Activated CD4-positive, alpha-beta memory T cell treated with anti-CD3 and anti-CD28 coated beads, Interleukin-2, amount 10 ng/mL, durations not matched to agents 7 days and 5 days (primary cell): ENCODE data around the gene PEX3. TPM values are rescaled to one million over a fixed set of nuclear protein-coding genes. Genes with fewer than 3 reads are reported as not detected.

Experiments used
- CTCF ChIA-PET: fragments of 350-600 bp; sonication (Branson Sonifier 250); formaldehyde crosslinking; loops from one replicate; lab custom pipeline; 2021; ENCODE audit warnings: antibody characterized with exemption, inconsistent platforms; lab: Charles Lee
- POLR2A ChIA-PET: fragments of 350-600 bp; sonication (Branson Sonifier 250); formaldehyde crosslinking; loops from one replicate; lab custom pipeline; 2021; ENCODE audit warnings: antibody characterized with exemption; lab: Charles Lee
- DNase-seq: peaks from one replicate; pipeline ENCODE4 v3.0.0-alpha.2; 2020
- H3K27ac Mint-ChIP-seq: one replicate; pipeline ENCODE4 v1.8.0; 2021; ENCODE audit warnings: mild to moderate bottlenecking, mixed read lengths
- H3K27me3 Mint-ChIP-seq: one replicate; pipeline ENCODE4 v1.8.0; 2021; ENCODE audit warnings: mixed read lengths
- H3K36me3 Mint-ChIP-seq: one replicate; pipeline ENCODE4 v1.8.0; 2021; ENCODE audit warnings: low read depth, mixed read lengths
- H3K4me1 Mint-ChIP-seq: one replicate; pipeline ENCODE4 v1.8.0; 2021; ENCODE audit warnings: mixed read lengths
- H3K4me3 Mint-ChIP-seq: one replicate; pipeline ENCODE4 v1.8.0; 2021; ENCODE audit warnings: mild to moderate bottlenecking, mixed read lengths
- H3K9me3 Mint-ChIP-seq: one replicate; pipeline ENCODE4 v1.8.0; 2021; ENCODE audit warnings: mixed read lengths
- total RNA-seq, 2 experiments: library from RNA; stranded (reverse); gene quantifications; one replicate each; pipeline ENCODE4 v1.2.3, GENCODE V29; 2021

Gene PEX3
- total RNA-seq, 2 experiments from 2014 or later = 14.1 to 15.9 TPM

DNA sequence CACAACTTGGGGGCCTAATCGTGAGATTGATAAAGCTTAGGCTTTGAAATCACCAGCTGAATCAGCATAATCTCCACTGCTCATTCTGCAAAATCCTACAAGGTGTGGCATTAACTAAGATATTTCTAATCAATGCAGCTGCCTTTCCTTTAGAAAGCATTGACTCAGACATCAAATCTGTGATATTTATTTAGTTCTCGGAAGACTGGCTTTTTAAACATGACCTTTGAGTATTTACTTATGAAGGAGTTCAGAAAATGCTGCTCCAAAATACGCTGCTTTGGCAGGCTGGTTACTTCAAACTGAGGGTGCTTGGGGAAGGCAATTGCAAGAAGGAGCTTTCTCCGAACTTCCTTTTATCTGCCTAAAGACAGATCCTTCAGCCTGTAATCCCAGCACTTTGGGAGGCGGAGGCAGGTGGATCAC lies 84.6 kb downstream of the PEX3 start:
- no peak overlapping the region for H3K27ac Mint-ChIP-seq
- POLR2A ChIA-PET = interaction anchor here (0.8 to 5.4 kb wide), 5 partner anchors 12 to 530 kb away, joined by 3 to 68 read pairs (median 4); partner anchors contain the start of genes ADAT2, FUCA2 and PEX3

DNA sequence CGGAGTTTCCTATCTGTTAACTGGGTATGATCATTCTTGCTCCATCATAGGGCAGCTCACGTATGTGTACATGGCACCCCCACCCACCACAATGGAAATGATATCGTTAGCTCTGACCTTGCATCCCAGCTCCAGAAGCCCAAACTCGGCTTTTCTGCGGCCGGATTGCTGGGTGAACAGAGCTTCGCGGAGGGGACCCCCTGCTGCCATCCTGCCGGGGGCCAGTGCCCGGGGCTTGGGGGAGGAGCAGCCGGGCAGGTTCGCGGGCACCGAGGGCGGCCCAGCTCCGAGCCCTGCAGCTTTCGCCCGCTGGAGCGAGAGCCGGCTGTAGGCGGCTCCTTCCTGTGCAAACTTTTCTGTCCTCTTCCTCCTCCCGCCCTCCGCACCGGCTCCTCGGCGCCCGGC lies 85.9 kb downstream of the PEX3 start:
- no peaks in the 10 kb centered on the region for H3K9me3 Mint-ChIP-seq
- POLR2A ChIA-PET = interaction anchor here (0.8 to 5.4 kb wide), 12 partner anchors 11 to 608 kb away, joined by 3 to 68 read pairs (median 4); partner anchors contain the start of genes ADAT2, FUCA2, LTV1 and PEX3

More for the DNA sequence above, 84.6 kb downstream of the PEX3 start:
- no peak for DNase-seq
- Mint-ChIP-seq H3K4me1 (peaks cover 31% of the 10 kb centered on the region), H3K9me3 (no peaks in the 10 kb centered on the region), H3K36me3 (no peaks in the 10 kb centered on the region), H3K27me3 (no peaks in the 10 kb centered on the region), H3K4me3 (no peak overlapping the region)
- CTCF ChIA-PET = interaction anchor here (1.1 to 4.9 kb wide), 4 partner anchors 12 to 33 kb away, joined by 3 to 49 read pairs (median 5); partner anchors contain the start of gene FUCA2

DNA sequence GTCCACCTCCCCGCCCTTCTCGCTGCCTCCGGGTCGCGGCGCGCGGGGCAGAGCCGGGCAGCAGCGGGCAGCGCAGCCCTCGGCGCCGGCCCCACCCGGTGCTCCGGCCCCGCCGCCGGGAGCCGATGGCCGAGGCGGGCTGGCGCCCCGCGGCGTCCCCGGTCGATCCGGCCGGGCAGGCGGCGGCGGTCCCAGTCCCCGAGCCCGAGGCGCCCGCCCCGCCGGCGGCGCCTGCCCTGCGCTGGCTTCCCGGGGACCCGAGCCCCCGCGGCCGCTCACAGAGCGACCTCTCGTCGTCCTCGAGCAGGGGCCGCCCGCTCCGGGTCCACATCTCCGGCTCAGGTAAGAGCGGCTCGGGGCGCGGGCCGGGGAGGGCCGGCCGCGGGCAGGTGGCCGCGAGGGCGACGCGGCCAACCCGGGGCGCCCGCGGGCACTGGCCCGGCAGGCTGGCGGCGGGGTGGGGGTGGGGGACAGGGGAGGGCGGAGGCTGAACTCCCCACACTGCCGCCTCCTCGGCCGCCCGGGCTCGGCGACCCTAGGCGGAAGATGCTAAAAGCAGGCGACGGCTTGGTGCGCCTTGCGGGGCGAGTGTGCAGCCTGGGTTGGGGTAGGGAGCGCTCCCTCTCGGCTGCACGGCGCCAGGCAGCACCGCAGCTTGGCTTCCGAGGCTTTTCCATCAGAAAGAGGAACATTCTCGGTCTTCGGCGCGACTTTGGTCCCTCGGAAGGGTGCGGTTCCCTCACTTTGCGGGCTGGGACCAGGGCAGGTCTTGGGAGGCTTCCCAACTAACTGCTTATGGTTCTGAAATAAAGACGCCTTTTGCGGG lies 86.5 kb downstream of the PEX3 start:
- Mint-ChIP-seq H3K4me1 (peaks cover 46% of the 10 kb centered on the region), H3K9me3 (no peaks in the 10 kb centered on the region), H3K36me3 (no peaks in the 10 kb centered on the region), H3K27ac (peak overlapping the region; percentile 89), H3K4me3 (peak overlapping the region; percentile 77), H3K27me3 (no peaks in the 10 kb centered on the region)
- peak; percentile 71 for DNase-seq
- ChIA-PET POLR2A (interaction anchor here (0.8 to 5.4 kb wide), 17 partner anchors 11 to 636 kb away, joined by 3 to 68 read pairs (median 4); partner anchors contain the start of genes ADAT2, FUCA2, LTV1 and PEX3), CTCF (interaction anchor here (0.7 to 4.9 kb wide), 10 partner anchors 10 to 87 kb away, joined by 3 to 49 read pairs (median 4); partner anchors contain the start of genes ADAT2, FUCA2 and PEX3)

More for the DNA sequence above, 85.9 kb downstream of the PEX3 start:
- Mint-ChIP-seq H3K27me3 (no peaks in the 10 kb centered on the region), H3K4me3 (peak overlapping the region; percentile 73), H3K27ac (peak overlapping the region; percentile 76), H3K4me1 (peaks cover 40% of the 10 kb centered on the region), H3K36me3 (no peaks in the 10 kb centered on the region)
- DNase-seq = peak; percentile 62
- CTCF ChIA-PET = interaction anchor here (0.7 to 4.9 kb wide), 7 partner anchors 10 to 86 kb away, joined by 3 to 49 read pairs (median 4); partner anchors contain the start of genes ADAT2, FUCA2 and PEX3

DNA sequence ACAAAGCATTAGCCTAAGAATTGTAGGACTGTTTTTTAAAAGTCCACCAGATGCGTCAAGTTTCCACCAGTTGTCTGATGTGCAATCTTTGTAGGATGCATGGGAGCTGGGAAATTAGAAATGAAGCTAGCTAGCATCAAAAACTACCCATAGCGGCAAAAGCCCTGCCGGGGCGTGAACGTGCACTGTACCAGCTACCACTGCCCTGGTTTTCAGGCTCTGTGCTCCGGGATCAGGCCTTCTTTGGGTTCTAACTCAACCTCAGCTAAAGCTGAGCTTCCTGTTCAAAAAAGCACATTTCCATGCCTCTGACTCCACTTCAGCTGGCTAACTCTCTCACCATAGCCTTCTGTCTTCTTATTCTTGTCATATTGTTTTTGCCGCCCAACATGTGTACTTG lies 87.8 kb downstream of the PEX3 start:
- Mint-ChIP-seq H3K4me3 (peak overlapping the region; percentile 77), H3K27ac (peak overlapping the region; percentile 89), H3K4me1 (peaks cover 59% of the 10 kb centered on the region), H3K9me3 (no peaks in the 10 kb centered on the region), H3K27me3 (no peaks in the 10 kb centered on the region), H3K36me3 (no peaks in the 10 kb centered on the region)
- ChIA-PET CTCF (interaction anchor here (0.8 to 4.9 kb wide), 11 partner anchors 9 to 402 kb away, joined by 3 to 49 read pairs (median 5); partner anchors contain the start of genes ADAT2, FUCA2, LTV1 and PEX3), POLR2A (interaction anchor here (0.6 to 5.4 kb wide), 22 partner anchors 9 to 681 kb away, joined by 3 to 68 read pairs (median 4); partner anchors contain the start of genes ADAT2, FUCA2, HIVEP2 and LTV1)
- peak; percentile 34 for DNase-seq

DNA sequence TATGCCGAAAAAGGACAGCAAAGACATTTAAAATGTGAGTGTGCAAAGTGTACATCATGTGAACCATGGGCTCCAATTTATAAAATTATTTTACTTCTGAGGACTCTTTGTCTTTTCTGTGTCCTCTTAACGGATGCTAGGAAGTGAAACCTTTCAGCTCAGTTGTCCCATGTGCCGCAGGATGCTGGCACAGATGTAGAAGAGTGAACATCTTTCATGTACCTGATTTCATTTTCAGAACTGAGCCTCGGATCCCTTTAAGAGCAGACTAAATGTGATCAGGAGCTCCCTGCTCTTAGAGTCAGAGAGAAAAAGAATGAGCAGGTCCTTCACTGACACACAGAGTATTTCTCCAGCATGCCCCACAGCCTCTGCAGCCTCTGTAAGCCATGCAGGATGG lies 88.5 kb downstream of the PEX3 start:
- no peaks in the 10 kb centered on the region for H3K27me3 Mint-ChIP-seq
- H3K27ac Mint-ChIP-seq = peak overlapping the region; percentile 89
- H3K4me3 Mint-ChIP-seq = peak overlapping the region; percentile 77
- ChIA-PET POLR2A (interaction anchor here (0.8 to 5.4 kb wide), 14 partner anchors 9 to 611 kb away, joined by 3 to 68 read pairs (median 6); partner anchors contain the start of genes ADAT2, FUCA2, HIVEP2 and LTV1), CTCF (interaction anchor here (1.0 to 4.9 kb wide), 7 partner anchors 11 to 304 kb away, joined by 3 to 49 read pairs (median 6); partner anchors contain the start of genes ADAT2, FUCA2, LTV1 and PEX3)
- no peaks in the 10 kb centered on the region for H3K9me3 Mint-ChIP-seq
- peak; percentile 29 for DNase-seq
- peaks cover 67% of the 10 kb centered on the region for H3K4me1 Mint-ChIP-seq
- no peaks in the 10 kb centered on the region for H3K36me3 Mint-ChIP-seq

DNA sequence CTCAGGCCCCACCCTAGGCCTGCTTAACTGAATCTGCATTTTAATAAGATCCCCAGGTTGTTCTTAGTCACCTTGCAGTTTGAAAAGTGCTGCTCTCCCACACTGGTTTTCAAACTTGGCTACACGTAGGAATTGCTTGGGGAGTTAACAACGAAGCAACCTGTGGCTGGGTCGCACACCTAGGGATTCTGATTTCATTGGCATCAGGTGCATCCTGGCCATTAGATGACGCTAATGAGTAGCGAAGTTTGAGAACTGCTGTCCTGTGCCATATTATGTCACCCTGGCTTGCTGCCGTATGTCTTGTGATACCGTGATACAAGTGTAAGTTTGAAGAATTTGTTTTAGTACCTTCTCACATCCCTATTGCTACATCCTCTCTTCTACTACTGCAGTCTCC lies 89.1 kb downstream of the PEX3 start:
- POLR2A ChIA-PET = interaction anchor here (0.9 to 5.4 kb wide), 12 partner anchors 8 to 611 kb away, joined by 3 to 68 read pairs (median 6); partner anchors contain the start of genes ADAT2, FUCA2, LTV1 and PEX3
- Mint-ChIP-seq H3K36me3 (no peaks in the 10 kb centered on the region), H3K27ac (peak overlapping the region; percentile 89), H3K4me3 (peak overlapping the region; percentile 77), H3K27me3 (no peaks in the 10 kb centered on the region), H3K4me1 (peaks cover 73% of the 10 kb centered on the region), H3K9me3 (no peaks in the 10 kb centered on the region)
- peak; percentile 38 for DNase-seq
- CTCF ChIA-PET = interaction anchor here (0.5 to 4.9 kb wide), 4 partner anchors 10 to 974 kb away, joined by 3 to 49 read pairs (median 8); partner anchors contain the start of gene FUCA2

DNA sequence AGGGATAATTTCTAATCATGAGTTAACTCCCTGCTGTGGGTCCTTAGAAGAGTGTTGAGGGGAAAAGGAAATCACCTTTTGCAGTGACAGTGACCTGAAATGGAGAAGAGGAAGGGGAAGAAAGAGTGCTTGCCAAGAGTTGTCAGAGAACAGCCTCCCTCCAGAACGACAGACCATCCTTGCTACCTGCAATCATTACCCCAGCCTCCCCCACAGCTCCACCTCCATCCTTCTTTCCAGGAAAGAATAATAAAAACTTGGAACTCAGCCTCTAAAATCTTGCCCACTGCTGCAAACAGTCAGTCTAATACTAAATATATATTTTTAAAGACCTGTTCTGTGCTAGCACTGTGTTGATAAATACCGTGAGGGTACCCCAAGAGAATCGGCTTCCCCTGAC lies 89.6 kb downstream of the PEX3 start:
- CTCF ChIA-PET = interaction anchor here (3.3 kb wide), 1 partner anchor 10 kb away, joined by 13 read pairs; no protein-coding TSS in a partner anchor
- Mint-ChIP-seq H3K27ac (peak overlapping the region; percentile 89), H3K4me3 (peak overlapping the region; percentile 77), H3K4me1 (peaks cover 78% of the 10 kb centered on the region), H3K36me3 (no peaks in the 10 kb centered on the region), H3K9me3 (no peaks in the 10 kb centered on the region), H3K27me3 (no peaks in the 10 kb centered on the region)
- POLR2A ChIA-PET = interaction anchor here (0.9 to 5.4 kb wide), 6 partner anchors 7 to 524 kb away, joined by 3 to 68 read pairs (median 5); partner anchors contain the start of genes ADAT2, FUCA2 and PEX3
- DNase-seq = no peak

Other genes starting within 250 kb of the PEX3 start
- 10 to 100 TPM; 19.4 to 20.1 TPM for gene ADAT2, start 110 bp upstream of the PEX3 start, total RNA-seq
- 10 to 100 TPM; 22.1 to 23.1 TPM for gene FUCA2, start 60.9 kb downstream of the PEX3 start, total RNA-seq
- gene PHACTR2, start 227.2 kb downstream of the PEX3 start, total RNA-seq = 10 to 100 TPM; 41.5 to 46.3 TPM